Ovary (tissue), 9 donors: ENCODE measurements around the gene MYOM3. TPM values are rescaled to one million over a fixed set of nuclear protein-coding genes. Genes with fewer than 3 reads are reported as not detected.

Experiments
- DNase-seq, 5 donors: peaks; one replicate each; pipeline ENCODE4 v3.0.0-alpha.2; 2019 to 2020
- H3K27ac ChIP-seq, 2 donors: fragments of 200-600 bp; one replicate each; pipeline versions ENCODE4 v1.5.1 to v1.8.0; 2019 to 2022
- H3K27me3 ChIP-seq: fragments of 200-600 bp; one replicate; pipeline ENCODE4 v1.8.0; 2022
- H3K36me3 ChIP-seq: fragments of 200-600 bp; sonication (generic); one replicate; pipeline ENCODE4 v1.5.1; 2019
- H3K4me1 ChIP-seq: one replicate; pipeline ENCODE4 v1.8.1; 2013; ENCODE audit warnings: mild to moderate bottlenecking, moderate library complexity; ENCODE audit not compliant: insufficient read depth
- H3K4me3 ChIP-seq: fragments of 200-600 bp; sonication (generic); one replicate; pipeline ENCODE4 v1.5.1; 2017
- H3K9me3 ChIP-seq, 2 donors: fragments of 200-600 bp in 1 of 2; sonication (generic) in 1 of 2; one replicate each; pipeline versions ENCODE4 v1.5.1 to v1.8.1; 2013 to 2019; ENCODE audit warnings: mild to moderate bottlenecking in 1 of 2, moderate library complexity in 1 of 2
- EP300 ChIP-seq: sonication (generic); formaldehyde crosslinking; IDR thresholded peaks from one replicate; pipeline ENCODE4 v1.6.1; 2017; ENCODE audit warnings: antibody characterized with exemption
- POLR2A ChIP-seq: fragments of 450-650 bp; IDR thresholded peaks from one replicate; pipeline ENCODE4 v1.6.1; 2017; ENCODE audit warnings: antibody characterized with exemption, mild to moderate bottlenecking, moderate library complexity
- WGBS, 3 donors: extraction: QIAGEN DNeasy Blood & Tissue Kit in 1 of 3; methylation state at CpG; one replicate each; pipeline versions ENCODE4 v1.1.5 to v1.1.7; 2013 to 2017; 5-methylcytosine and 5-hydroxymethylcytosine counted together
- intact Hi-C, 4 donors: fragments of 100-400 bp; cut with DNase I; formaldehyde crosslinking; loops; one replicate each; pipeline versions ENCODE4 v1.11.0 to v1.15.1; 2022 to 2023
- polyA plus RNA-seq, 2 donors: library from polyadenylated mRNA; stranded (reverse); fragments of 200-250 nt in 1 of 2; fragments of 350-450 nt in 1 of 2; fragmentation: Illumina TruSeq in 1 of 2; extraction: RNeasy Lipid Tissue Mini Kit (QIAGEN cat#74804) in 1 of 2; gene quantifications; one replicate each; pipeline ENCODE4 v1.2.3, GENCODE V29; 2013 to 2014
- total RNA-seq, 7 donors: library from RNA; depleted of rRNA in 2 of 7; stranded (reverse); fragments of >200 nt in 2 of 7; fragmentation: NEBNext Ultra II Directional in 3 of 7; extraction: Animal tissue kit (Norgen Biotek cat#: 25700) in 3 of 7; gene quantifications; one replicate each; pipeline versions ENCODE4 v1.1.0 to v1.2.4, GENCODE V29; 2016 to 2023
- TF ChIP-seq, protein P1 (sequence below), 3 donors: fragments of 450-650 bp in 2 of 3; fragments of 200-600 bp in 1 of 3; IDR thresholded peaks; one replicate each; pipeline versions ENCODE4 v1.5.1 to v1.8.0; 2016 to 2022; ENCODE audit warnings: antibody characterized with exemption in 3 of 3, mild to moderate bottlenecking in 1 of 3
- donor health status: DM: no; HTN: no; CAD: no; lungs with moderate emphysema.
- donor health status: DM: no; HTN: no; CAD: no.
- donor health status: Bipolar disorder and iron deficiency.
- donor health status: DM: yes; HTN: yes; CAD: no.
- donor health status: DM: no; HTN: no; CAD: no.
- donor health status: DM: yes; HTN: yes; CAD: no.

MYOM3 gene
- total and polyA plus RNA-seq, 9 donors: 0.08 to 1.2 (median 0.27) TPM

DNA sequence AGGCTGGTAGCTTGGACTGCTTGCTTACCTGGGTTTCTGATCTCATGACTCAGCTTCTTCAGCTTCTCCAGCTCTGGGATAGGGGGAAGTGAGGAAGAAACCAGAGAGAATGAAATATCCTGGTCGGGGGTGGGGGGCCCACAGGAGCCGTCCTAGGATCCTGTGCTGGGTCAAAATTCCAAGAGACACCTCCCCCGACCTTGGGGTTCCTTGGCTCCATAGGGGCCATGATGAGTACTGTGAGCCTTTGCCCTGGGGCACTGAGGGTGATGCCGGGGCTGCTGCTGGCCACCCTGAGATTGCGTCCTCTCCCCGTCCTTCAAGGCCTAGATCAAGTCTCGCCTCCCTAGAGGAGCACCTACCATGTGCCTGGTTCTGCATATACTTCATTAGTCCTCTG lies 40.0 kb downstream of the MYOM3 start:
- intact Hi-C loops: loop anchor here in 1 of 4 donors (10.0 kb wide), 1 partner anchor 323 kb away; no protein-coding TSS in a partner anchor
- DNase-seq: no peak
- TF ChIP-seq, protein P1, sequence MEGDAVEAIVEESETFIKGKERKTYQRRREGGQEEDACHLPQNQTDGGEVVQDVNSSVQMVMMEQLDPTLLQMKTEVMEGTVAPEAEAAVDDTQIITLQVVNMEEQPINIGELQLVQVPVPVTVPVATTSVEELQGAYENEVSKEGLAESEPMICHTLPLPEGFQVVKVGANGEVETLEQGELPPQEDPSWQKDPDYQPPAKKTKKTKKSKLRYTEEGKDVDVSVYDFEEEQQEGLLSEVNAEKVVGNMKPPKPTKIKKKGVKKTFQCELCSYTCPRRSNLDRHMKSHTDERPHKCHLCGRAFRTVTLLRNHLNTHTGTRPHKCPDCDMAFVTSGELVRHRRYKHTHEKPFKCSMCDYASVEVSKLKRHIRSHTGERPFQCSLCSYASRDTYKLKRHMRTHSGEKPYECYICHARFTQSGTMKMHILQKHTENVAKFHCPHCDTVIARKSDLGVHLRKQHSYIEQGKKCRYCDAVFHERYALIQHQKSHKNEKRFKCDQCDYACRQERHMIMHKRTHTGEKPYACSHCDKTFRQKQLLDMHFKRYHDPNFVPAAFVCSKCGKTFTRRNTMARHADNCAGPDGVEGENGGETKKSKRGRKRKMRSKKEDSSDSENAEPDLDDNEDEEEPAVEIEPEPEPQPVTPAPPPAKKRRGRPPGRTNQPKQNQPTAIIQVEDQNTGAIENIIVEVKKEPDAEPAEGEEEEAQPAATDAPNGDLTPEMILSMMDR (IDR thresholded peaks at IDR 0.05): no peak
- no peak for TF ChIP-seq EP300
- TF ChIP-seq POLR2A: no peak
- WGBS, 3 donors: 87 to 93% (median 92%) methylated on average over 7 of the region's 7 CpGs
- Histone ChIP-seq H3K27me3 (no peaks in the 10 kb centered on the region), H3K27ac (no peak overlapping the region), H3K36me3 (no peaks in the 10 kb centered on the region), H3K9me3 (no peaks in the 10 kb centered on the region), H3K4me3 (no peak overlapping the region), H3K4me1 (no peaks in the 10 kb centered on the region)

DNA sequence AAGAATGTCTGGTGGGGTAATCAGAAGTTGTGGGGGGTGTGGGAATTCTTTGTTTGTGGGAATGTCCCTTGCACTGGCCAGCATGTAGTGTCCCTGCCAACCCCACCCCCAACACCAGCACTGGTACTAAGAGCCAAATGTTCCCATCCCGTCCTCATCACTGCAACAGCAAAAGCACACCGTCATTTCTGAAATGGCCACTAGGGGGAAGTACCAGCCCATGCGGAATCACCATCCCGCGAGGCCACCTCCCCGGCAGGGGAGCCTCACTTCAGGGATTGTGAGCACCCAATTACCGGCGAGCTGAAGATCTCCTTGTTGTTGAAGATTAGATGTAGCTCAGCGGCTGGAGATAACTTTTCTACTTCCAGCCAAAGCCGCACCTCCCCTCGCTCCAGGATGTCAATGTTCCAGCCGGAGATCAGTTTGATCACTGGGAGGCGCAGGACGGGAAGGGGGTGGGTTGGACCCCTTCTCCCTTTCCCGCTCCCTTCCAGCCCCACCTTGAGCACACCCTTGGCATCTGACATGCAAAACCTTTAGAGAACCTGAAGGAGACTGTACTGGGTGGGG lies 41.0 kb downstream of the MYOM3 start:
- H3K36me3 ChIP-seq: no peaks in the 10 kb centered on the region
- TF ChIP-seq POLR2A (no peak), EP300 (no peak)
- TF ChIP-seq, protein P1 (IDR thresholded peaks at IDR 0.05): peak; percentile 82 to 86 (median 83)
- no peaks in the 10 kb centered on the region for H3K27me3 ChIP-seq
- H3K4me3 ChIP-seq: no peak overlapping the region
- 15 to 21% (median 16%) methylated on average over 15 of the region's 15 CpGs for WGBS, 3 donors
- no peak overlapping the region for H3K27ac ChIP-seq
- no peaks in the 10 kb centered on the region for H3K9me3 ChIP-seq
- no peaks in the 10 kb centered on the region for H3K4me1 ChIP-seq
- intact Hi-C loops: loop anchor here in 1 of 4 donors (10.0 kb wide), 1 partner anchor 324 kb away; no protein-coding TSS in a partner anchor
- DNase-seq: peak; percentile 74 to 82 (median 78)

DNA sequence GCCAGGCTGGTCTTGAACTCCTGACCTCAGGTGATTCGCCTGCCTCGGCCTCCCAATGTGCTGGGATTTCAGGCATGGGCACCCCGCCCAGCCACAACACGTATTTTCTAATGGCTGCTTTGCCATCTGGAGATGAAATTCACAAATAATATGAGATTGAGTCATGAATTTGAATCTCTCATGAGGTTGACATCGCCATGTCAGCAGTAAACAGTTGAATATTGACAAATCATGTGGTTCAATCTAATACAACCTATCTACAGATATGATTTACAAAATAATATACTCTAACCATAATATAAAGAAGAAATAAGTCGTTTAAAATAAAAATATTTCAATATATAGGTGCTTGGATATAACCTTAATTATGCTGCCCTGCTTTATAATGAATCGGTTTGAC lies 42.1 kb downstream of the MYOM3 start:
- TF ChIP-seq POLR2A (no peak), EP300 (no peak)
- TF ChIP-seq, protein P1 (IDR thresholded peaks at IDR 0.05): no peak
- Histone ChIP-seq H3K27me3 (no peaks in the 10 kb centered on the region), H3K27ac (no peak overlapping the region), H3K4me1 (no peaks in the 10 kb centered on the region), H3K36me3 (no peaks in the 10 kb centered on the region), H3K4me3 (no peak overlapping the region), H3K9me3 (no peaks in the 10 kb centered on the region)
- WGBS, 3 donors: 58 to 74% (median 71%) methylated on average over 7 of the region's 7 CpGs
- intact Hi-C loops: loop anchor here in 1 of 4 donors (10.0 kb wide), 1 partner anchor 325 kb away; no protein-coding TSS in a partner anchor
- DNase-seq: no peak

DNA sequence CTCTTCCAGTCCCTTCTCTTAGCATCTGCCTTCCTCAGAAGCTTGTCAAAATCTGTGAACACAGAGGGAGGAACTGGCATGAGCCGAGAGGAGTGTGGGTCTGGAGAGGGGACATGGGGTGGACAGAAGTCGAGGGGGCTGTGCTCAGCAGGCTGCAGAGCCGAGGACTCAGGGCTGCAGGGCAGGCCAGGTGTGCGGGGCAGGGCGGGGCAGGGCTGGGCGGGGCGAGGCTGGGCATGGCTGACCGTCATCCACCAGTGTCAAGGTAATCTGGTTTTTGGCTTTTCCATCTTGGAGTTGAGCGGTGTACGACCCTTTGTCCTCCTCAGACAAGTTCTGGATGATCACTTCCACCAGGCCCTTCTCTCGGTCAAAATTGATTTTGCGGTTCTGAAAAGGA lies 44.0 kb downstream of the MYOM3 start:
- TF ChIP-seq EP300 (no peak), POLR2A (no peak)
- TF ChIP-seq, protein P1 (IDR thresholded peaks at IDR 0.05): no peak
- Histone ChIP-seq H3K4me3 (no peak overlapping the region), H3K4me1 (no peaks in the 10 kb centered on the region), H3K27me3 (no peaks in the 10 kb centered on the region), H3K27ac (no peak overlapping the region), H3K36me3 (no peaks in the 10 kb centered on the region), H3K9me3 (no peaks in the 10 kb centered on the region)
- no peak for DNase-seq
- intact Hi-C loops: no loop called here
- 75 to 88% (median 80%) methylated on average over 12 of the region's 12 CpGs for WGBS, 3 donors
